ENCODE data around the gene OCA2.

The OCA2 gene

DNA sequence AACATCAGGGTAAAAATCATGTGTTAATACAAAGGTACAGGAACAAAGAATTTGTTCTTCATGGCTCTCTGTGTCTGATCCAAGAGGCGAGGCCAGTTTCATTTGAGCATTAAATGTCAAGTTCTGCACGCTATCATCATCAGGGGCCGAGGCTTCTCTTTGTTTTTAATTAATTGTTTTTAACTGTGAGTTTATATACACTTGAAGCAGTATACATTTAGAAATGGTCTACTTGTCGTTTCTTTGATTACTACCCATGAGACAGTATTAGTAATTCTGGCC lies 21.2 kb upstream of the OCA2 start:
- DNase-seq (ENCODE audit: low read depth in 2 of 2), result no peak

DNA sequence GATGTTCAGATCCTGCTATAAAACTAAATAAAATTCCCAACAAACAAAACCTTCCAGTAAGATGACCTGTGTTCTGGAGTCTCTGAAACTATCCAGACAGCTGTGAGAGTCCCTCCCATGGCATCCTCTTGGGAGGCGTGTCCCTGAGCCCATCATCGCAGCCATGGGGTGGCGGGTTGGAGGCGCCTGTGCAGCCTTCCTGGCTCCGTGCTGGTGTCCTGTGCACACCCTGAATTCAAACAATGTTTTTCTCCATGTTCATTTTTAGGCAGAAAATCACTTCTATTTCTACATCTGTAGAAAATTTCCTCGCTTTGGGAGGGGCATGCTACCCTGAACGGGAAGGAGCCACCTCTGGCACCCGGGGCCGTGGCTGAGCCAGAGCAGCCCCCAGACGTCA lies 19.4 kb upstream of the OCA2 start:
- DNase-seq (ENCODE audit: low read depth in 2 of 2), result no peak

DNA sequence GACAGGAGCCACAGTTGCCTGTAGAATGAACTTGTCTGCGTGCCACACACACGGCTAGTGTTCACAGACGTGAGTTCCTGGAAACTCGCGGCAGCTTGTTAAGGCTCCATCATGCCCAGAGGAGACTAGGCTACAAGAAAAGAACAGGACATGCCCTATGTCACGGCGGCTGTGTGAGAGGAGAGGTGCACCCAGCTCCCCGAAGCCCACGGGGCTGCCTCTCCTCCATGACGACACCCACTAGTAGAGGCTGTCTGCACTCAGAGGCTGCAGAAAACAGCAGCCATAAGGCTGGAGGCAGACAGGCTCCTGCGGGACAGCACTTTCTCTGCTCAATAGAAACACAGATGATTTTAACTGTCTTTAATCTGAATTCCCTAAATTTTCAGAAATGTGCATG lies 19.0 kb upstream of the OCA2 start:
- no peak for DNase-seq (ENCODE audit: low read depth in 2 of 2)

DNA sequence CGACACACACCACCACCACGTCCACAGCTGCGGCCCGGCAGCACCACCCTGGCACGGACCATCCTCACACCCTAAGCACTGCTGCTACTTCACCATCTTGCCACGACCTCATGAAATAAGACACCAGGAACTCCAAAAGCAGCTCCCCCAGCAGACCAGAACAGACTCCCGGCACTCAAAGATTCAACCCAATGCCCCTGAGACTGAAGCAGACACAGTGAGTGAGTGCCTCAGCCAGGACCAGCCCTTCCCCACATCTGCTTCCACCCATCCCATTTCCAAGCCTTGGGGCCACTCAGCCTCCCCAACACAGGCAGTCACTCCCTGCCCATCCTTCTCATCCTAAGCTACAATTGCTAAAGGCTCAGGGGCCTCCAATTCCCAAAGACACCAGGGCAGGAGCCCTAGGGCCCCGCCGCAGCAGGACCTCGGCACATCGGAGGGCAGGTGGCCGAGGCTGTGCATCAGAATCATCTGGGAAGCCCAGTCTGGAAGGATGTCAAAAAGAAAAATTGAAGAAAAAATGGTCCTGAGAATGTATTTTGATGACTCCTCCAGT lies 18.4 kb upstream of the OCA2 start:
- no peak for DNase-seq (ENCODE audit: low read depth in 2 of 2)

DNA sequence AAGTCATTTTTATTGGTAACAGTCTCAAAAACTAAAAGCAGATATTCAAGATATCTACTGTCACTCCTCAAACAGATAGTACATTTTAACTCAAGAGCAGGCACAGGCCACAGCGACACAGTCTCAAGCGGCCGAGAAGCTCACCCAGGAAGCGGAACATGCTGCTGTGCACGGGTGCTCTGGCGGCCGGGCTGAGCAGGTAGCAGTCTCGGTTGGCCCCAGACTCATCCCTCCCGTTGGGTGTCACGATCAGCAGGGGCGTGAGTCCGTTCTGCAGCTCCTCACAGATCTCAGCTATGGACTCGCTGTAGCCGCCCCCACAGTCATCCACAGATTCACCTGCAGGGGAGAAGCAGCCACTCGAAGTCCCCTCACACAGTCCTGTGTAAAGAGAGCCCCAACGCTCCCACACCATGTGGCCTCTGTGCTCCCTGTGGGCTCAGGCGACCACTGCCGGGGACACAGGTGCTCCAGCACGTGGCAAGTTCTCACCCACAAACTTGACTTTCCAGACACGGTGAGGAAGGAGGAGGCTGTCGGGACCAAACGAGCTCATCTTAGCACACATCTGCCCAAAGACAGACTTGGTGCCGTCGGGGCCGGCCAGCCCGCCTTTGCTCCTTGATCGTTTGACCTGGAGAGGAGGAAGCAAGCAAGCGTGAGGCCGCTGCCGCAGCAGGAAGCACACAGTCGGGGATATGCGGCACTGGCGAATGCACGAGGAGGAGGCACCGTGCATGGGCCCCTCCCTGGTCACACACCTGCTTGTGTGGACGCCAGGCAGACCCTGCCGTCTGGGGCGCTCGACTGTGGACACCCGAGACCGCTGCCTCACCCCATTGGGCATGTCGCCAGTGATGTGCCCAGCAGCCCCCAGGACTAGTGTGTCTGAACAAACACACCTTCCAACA lies 17.7 kb upstream of the OCA2 start:
- DNase-seq (ENCODE audit: low read depth in 2 of 2), result no peak

DNA sequence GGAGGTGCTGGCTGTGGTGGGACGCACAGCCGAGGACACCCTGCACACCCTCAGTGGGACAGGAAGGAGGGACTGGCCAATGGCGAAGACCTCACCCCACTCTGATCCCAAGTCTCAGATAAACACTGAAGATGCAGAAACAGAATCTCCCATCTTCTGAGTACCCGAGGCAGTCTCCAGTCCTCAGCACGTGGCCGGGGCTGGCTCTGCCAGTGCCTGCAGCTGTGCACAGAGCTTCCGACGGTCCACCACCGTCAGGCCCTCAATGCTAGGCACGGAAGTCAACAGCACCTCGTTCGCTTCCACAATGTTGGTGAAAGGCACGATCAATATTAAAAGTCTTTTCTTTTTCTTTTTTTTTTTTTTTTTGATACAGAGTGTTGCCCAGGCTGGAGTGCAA lies 16.8 kb upstream of the OCA2 start:
- no peak for DNase-seq (ENCODE audit: low read depth in 2 of 2)

DNA sequence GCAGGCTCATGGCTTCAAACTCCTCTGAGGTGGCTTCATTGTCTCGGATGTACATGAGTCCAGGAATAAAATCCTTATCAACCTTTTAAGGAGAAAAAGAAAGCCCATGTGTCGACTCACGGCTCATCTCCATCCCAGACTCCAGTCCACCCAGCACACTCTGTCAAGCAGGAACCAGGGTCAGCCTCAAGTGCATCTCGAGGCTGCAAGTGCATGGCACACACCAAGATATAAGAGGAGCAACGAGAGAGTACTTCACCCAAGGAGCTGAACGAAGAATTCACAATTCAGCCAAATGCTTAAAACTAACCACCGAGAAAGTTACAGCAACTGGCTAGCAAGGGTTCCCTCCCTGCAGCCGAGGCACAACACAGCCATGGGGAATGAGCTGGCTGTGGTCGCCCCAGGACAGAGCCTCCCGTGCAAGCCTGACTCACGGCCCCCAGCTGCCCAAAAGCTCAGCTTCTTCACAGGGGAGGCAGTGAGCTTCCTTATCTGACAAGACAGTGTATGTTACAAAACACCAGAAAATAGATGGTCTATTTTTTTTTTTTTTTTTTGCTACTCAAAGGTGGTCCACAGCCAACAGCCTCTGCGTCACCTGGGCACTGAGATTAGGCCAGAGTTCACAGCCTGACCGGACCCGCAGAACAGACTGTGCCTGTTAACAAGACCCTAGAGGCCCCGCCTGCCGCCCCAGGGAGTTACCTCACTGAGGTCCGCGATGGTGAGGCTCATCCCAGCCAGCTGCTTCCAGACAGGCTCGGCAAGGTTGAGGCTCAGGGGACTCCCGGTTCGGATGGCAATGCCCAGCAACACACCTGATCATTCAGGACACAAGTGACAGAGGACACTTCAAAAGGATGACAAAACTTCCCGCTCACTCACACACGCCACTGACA lies 15.9 kb upstream of the OCA2 start:
- DNase-seq (ENCODE audit: low read depth in 2 of 2), result no peak

DNA sequence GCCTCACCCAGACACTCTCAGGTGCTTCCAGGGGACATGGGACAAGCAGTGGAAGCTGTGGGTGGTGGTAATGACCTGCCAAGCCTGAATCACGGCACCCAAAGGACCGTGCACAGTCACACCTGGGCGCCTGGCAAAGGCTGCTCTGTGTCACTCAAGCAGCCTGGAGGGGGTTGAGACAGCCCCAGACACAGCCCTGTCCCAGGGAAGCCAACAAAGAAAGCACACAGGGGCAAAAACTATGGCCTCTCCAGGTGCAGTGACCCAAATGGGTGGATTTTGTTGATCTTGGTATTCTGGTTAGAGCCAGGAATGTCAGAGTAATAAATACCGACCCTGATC lies 15.0 kb upstream of the OCA2 start:
- DNase-seq (ENCODE audit: low read depth in 2 of 2), result no peak

DNA sequence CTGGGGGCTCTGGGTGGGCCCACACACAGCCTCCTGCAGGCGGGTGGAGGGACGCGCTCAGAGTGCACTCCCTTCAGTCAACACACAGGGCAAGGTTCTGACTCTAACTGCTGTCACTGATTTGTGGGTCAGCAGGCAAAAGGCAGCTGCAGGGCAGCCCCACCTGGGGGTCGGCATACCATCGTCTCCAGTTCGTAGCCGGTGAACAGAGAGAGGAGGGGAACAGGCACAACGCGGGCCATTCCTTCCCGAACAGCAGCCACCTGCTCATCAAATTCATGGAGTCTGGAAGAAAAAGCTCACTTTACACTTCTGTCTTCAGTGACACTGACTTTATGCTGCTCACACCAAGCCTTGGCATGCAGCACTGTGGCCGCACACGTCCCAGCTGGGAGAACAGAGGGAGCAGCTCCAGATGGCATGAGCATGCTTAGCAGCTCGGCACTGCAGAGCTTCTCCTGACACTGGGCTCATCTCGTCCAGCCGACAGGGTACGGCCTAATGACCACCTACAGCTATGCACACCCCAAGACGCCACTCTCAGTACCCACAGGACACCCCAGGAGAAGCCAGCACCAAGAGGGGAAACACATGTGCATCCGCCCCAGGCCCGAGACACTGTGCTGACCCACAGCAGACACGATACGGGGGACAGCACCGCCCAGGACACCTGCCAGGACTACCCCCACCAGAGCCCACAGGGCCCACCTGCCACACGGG lies 14.4 kb upstream of the OCA2 start:
- DNase-seq (ENCODE audit: low read depth in 2 of 2), result no peak

DNA sequence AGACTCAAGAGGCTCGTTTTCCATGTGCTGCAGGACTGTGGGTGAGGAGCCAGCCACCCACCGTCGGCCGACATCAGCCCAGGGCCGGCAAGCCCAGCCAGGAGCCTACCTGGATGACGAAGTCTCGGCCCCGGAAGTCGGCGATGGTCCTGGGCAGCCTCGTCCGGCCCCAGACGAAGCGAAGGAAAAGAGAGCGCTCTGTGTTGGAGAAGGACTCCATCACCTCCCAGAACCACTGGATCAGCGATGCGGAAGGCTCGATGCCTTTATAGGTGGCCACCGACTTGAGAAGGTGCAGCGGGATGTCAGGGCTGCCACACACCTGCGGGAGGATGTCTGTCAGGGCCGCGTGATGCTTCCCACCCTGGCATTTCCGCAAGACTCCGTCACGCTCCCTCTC lies 13.8 kb upstream of the OCA2 start:
- no peak for DNase-seq (ENCODE audit: low read depth in 2 of 2)

DNA sequence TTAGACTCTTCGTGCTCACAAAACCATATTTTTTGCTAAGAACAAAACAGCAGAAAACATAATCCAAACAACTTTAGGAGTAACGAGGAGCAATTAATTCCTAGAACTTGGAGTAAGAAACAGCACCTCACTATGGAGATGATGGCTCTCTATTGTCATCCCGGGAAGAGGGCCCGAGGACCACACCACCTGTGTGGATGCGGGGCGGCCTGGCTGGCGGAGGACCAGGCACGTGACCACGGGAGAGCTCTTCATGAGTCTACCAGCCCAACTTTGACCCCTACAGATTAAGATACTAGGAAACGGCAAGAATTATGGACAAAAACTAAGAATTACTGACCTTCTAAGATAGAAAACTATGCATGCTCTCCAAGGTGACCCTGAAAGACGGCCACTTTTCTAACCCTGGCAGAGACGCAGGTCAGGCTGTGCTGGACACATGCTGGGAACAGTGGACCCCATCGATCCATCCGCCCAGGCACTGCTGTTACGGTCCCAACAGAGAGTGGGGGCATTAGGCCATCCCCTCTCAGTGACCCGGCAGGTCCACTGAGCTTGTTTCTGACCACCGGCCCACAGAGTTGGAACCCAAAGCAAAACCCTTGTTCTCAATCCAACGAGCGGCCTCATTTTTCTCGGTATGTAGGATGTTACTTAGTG lies 13.1 kb upstream of the OCA2 start:
- no peak for DNase-seq (ENCODE audit: low read depth in 2 of 2)

DNA sequence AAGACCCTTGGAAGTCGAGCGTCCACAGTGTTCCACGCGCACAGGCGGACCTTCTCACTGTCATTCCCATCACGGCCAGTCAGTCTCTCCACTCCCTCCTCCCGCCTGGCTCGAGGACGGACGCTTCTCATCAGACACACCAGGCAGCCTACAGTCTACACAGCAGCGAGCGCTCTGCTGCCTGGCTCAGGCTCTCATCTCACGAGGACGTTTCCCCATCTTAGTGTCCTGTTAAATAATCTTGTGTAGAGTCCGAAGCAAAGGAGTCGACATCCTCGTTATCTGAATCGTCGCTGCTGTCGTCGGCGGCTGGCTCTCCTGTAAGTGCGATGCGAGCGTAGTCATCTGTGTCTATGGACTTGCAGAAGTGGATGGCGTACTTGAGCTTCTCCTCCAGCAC lies 12.4 kb upstream of the OCA2 start:
- DNase-seq (ENCODE audit: low read depth in 2 of 2), result no peak

DNA sequence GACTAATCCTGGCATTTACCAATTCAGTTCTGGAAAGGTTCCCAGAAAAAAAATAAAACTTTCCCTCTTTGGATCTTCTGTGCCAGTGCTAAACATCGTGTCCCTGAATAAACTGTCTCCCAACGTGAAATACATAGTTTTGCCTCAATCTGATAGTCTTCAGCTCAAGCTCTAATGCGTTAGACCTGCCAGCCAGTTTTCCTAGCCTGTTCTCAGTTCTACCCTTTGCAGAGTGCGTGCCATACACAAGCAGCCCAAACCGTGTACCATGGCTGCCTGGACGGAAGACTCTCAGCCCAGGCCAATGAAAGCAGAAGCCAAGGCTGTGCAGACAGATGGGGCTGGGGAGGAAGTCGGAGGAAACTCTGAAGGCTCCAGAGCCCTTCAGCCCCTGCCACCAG lies 11.4 kb upstream of the OCA2 start:
- DNase-seq (ENCODE audit: low read depth in 2 of 2), result no peak

DNA sequence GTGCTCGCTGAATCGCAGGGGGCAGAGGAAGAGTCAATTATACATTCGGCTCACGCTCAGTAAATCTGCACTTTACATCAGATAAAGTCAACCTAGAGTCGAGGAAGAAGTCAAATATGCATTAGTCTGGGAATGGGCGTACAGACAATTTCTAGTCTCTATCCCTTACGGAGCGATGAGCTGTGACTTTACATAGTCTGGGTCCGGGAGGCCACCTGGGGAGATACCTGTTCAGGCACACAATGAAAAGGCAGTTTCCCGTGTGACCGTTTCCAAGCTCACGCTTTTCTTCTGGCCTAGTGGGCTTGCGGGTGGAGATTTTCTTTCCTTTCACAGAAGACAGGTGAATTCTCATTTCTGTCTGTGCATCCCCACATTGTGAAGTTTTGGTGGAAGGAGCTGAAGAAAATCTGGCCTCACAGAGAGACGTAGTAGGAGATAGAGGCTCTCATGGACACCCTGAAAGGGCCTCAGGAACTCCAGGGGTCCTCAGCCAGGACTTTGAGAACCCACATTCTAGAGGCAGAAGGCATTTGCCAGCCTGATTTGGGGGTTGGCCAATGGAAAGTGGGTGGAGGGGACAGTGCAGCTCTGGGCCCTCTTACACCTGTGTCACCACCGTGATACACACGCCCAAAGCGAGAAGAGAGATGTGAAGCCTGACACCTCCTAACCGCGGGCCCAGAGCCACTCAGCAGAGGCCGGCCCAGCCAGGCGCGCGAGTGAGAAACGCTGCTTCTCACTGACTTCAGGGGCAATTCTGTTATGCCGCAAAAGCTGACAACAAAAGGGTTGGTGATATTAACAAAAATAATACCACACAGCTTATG lies 10.7 kb upstream of the OCA2 start:
- no peak for DNase-seq (ENCODE audit: low read depth in 2 of 2)

DNA sequence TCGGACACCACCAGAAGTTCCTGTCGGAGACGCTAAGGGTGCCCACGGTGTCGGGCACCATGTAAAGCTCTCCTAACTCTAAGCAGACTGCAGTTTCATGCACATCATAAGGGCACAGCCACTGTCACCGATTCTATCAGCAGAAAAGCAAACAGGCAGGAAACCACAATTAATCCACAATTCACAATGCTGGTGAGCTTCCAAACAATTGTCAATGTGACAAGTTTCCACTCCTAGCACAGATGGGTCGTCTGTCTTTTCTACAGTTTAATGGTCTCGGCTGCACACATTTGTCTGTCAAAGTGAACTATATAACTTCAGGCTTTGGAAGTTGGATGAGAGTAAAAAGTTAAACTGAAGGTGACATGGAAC lies 8.8 kb upstream of the OCA2 start:
- no peak for DNase-seq (ENCODE audit: low read depth in 2 of 2)

DNA sequence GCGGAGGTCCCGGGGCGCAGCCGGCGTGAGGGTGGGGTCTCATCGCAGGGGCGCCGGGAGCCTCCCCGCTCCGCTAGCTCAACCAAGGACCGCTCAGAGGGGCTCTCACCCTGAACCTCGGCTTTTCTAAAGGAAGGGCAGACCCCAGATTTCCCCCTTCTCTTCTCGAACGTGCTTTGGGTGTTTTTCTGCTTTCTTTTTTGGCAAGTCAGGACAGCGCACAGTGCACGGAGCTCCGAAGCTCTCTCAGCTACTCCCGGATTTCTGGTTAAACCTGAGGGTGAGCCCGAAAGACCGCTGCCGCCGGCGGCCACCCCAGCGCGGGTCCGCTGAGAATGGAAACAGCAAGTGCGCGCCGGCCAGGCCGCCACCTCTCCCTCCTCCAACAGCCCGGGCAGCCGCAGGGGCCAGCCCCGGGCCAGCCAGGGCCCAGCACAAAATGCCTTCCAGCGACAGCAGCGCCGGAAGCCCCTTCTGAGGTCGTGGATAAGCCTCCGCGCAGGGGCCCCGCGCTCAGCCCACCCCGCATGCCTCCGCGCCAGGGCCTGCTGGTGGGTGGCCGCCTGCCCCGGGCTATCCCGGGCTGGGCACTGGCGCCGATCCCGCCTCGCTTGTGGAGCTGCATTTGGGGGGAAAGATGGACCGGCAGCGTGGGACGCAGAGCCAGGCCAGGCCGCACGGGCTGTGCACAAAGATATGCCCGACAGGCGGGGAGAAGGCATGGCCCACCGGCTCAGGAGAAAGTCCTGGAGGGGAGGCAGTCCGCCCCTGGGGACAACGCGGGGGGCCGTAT lies 8.2 kb upstream of the OCA2 start:
- no peak for DNase-seq (ENCODE audit: low read depth in 2 of 2)

DNA sequence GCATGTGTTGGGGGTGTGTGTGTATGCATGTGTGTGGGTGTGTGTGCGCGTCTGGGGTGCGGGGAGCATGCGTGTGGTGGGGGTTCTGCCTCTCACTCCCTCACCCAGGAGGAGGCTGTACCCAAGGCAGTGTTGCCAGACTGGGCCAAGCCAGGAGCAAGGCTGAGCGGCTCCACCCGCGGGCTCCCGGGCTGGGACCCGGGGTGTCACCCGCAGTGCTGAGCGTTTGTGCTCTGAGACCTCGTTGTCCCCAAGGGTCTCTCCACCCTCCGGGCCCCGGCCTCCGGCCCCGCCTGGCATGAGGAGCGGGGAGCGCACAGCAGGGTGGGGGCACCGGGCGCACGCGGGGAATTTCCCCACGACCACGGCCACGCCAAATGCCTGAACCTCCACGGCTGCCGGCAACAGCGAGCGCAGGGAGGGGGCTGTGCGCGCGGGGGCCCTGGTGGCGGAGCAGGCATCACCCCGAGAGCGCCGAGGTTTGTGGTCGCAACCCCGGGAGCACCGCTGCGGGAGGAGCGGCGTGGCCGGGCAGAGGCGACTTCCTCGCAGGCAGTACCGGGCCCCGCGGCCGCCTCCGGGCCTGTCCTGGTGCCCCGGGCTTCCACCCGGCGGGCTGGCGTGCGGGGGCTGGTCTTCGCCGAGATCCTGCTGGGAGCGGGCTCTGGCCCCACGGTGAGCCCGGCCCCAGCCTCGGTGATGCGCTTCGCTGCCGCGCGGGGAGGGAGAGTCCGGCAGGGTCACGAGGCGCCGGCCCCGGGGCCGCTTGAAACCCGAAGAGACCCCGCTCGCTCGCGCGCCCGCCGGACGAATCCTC lies 7.4 kb upstream of the OCA2 start:
- no peak for DNase-seq (ENCODE audit: low read depth in 2 of 2)

DNA sequence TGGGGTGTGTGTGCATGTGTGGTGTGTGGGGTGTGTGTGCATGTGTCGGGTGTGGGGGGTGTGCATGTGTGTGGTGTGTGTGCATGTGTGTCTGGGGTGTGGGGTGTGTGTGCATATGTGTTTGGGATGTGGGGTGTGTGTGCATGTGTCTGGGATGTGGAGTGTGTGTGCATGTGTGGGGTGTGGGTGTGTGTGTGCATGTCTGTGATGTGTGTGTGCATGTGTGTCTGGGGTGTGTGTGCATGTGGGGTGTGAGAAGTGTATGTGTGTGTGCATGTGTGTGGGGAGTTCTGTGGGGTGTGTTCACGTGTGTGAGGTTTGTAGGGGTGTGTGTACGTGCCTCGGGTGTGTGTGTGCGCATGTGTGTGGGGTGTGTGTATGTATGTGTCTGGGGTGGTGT lies 6.7 kb upstream of the OCA2 start:
- DNase-seq (ENCODE audit: low read depth in 2 of 2), result no peak

DNA sequence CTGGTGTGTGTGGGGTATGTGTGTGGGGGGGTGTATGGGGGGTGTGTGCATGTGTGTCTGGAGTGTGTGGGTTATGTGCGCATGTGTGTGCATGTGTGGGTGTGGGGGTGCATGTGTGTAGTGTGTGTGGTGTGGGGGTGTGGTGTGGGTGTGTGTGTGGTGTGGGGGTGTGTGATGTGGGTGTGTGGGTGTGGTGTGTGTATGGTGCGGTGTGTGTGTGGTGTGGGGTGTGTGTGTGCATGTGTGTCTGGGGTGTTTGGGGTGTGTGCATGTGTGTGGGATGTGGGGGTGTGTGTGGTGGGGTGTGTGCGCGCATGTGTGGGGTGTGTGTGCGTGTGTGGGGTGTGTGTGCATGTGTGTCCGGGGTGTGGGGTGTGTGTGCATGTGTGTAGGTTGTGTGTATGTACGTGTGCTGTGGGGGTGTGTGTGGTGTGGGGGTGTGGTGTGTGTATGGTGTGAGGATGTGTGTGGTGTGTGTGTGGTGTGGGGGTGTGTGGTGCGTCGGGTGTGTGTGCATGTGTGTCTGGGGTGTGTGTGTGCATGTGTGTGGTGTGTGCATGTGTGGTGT lies 6.2 kb upstream of the OCA2 start:
- DNase-seq (ENCODE audit: low read depth in 2 of 2), result no peak
